GM19395 (cell line): ENCODE data around the gene SNRK.
"Not testable (repeated sequence)": the region's sequence is repeated elsewhere in the genome, so short reads cannot be mapped to it uniquely, and the experiment has no call there.

Experiments used
- ATAC-seq: cut with Tn5 transposase; IDR thresholded peaks from one replicate; pipeline ENCODE4 v1.9.1; 2021; ENCODE audit warnings: mild to moderate bottlenecking, moderate library complexity; ENCODE audit not compliant: unreplicated experiment

Gene SNRK

DNA sequence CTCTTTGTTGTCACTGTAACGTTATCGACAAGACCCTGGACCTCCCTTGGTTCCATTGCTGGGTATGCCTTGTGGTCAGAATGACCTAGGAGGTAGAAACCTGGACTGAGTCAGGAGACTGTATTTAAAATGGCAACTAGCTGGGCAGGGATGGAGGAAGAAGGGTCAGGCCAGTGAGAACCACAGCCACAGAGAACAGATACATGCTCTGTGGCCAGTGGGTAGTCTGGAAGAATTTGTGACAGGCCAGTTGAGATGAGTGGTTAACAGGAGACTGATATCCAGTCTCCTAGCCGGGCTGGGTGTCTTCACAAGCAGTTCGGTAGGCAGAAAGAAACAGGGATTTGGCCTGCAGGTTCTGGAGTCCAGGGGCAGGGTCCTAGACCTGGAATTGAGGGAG, 58.9 kb downstream of the SNRK start:
- ATAC-seq = no peak

DNA sequence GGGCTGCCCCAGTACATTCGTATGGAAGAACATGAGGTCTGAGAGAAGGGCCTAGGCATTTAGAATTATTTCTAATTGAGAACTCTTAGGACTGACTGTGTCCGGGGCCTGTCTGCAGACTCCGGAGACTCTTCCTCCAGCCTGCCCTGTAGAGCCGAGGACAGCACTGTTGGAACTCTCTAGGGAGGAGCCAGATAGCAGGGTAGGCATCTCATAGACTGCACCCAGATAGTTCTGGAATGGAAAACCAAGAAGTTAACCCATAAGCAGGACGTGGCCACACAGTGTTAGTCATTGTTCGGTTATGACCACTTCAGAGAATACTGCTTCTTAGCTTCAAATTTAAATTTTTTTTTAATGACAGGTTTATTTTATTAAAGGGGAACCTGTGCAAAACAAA, 59.5 kb downstream of the SNRK start:
- ATAC-seq = no peak

DNA sequence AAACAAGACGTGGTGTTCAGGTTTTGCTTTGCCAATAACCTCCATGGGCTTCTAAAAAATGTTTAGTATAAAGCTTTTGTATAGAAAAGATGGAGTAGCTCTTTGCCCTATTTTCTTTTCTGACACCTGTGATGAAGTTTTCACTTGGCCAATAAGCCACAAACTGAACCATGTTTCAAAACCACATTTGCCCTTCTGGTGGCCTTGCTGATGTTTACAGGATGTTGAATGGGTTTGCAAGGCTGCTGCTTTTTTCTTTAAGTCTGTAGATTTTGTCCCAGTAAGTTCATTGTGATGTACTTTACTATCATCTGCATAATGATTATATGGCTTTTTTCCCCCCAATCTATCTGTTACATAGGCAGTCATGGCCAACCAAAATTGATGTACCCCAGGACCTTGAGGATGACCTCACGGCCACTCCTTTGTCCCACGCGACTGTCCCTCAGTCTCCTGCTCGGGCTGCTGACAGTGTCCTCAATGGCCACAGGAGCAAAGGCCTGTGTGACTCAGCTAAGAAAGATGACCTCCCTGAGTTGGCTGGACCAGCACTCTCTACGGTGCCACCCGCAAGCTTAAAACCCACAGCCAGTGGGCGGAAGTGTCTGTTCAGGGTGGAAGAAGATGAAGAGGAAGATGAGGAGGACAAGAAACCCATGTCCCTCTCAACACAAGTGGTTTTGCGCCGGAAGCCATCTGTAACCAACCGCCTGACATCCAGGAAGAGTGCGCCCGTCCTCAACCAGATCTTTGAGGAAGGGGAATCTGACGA, 60.8 kb downstream of the SNRK start:
- ATAC-seq = no peak

DNA sequence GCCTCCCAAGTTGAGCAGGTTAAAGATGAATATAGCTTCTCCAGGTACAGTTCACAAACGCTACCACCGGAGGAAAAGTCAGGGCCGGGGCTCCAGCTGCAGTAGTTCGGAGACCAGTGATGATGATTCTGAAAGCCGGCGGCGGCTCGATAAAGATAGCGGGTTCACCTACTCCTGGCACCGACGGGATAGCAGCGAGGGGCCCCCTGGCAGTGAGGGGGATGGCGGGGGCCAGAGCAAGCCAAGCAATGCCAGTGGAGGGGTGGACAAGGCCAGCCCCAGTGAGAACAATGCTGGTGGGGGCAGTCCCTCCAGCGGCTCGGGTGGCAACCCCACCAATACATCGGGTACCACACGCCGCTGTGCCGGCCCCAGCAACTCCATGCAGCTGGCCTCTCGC, 61.4 kb downstream of the SNRK start:
- ATAC-seq = no peak

DNA sequence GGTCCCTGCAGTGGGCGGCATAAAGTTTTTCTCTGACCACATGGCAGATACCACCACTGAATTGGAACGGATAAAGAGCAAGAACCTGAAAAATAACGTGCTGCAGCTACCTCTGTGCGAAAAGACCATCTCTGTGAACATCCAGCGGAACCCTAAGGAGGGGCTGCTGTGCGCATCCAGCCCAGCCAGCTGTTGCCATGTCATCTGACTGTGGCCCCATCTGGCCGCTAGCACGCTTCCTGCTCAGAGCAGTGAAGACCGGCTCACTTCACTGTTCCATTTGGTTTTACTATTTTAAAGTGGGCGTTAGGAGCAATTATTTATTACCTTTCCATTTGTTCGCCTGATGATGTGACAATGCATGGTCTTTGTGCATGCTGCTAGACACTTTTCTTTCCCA, 62.0 kb downstream of the SNRK start:
- no peak for ATAC-seq

DNA sequence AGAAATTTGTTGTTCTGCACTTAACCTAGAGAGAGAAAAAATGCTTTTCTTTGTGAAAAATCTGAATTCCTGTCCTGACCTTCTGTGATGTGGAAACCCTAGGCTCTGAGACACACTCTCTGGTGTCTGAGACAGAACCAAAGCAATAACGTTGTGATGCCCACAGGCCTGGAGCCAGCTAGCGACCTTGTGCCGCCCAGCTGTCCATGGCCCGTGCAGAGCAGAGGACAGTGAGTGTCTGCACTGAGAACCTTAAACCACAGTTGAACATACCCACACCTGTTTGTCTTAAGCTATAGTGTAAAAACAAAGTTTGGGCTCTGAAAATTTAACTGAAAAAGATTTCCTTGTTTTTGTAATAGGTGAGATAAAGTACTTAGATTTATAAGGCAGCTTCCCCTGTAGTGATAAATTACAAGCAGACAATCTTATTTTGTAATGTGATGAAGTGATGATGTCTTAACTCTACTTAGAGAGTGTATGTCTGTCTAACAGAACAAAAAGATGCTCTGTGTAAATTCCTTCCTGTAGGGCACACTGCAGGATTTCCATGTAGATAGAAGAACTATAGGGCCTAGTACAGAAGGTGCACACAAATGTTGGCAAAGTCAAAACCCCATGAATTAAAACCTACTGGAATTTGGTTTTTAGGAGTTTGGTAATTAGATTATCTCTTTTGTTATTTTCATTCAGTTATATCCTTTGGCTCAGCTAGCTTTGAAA, 62.7 kb downstream of the SNRK start:
- ATAC-seq = no peak

DNA sequence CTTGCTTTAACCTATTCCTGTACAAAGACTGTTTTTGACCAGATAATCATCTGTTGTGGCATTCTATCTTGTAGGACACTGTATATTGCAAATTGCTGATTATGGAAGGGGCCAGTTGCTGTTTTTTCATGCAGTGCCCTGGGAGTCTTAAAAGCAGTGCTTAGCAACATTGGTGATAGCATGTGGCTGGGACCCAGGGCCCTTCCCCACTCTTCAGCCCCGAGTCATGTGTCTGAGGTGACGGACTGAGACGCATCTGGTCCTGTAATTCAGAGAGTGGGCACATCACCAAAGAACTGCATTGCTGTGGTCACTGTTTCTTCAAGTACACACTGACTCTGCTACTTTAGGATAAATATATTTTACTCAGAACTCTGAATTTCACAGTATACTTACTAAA, 63.4 kb downstream of the SNRK start:
- ATAC-seq = no peak

DNA sequence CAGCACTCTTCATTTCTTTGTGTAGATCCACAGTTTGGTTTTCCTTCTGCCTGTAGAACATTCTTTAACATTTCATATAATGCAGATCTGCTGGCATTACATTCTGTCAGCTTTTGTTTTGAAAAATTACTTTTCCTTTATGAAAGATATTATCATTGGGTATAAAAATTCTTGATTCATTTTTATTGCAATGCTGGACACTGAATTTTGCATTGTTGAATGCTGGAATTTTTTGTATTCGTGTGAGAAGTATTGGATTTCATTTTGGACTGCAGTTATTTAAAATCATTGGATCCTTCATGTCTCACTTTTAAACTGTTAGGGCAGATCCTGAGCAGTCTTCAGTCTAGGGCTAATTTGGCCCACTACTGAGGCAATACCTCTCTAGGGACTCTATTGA, 67.1 kb downstream of the SNRK start:
- no peak for ATAC-seq

DNA sequence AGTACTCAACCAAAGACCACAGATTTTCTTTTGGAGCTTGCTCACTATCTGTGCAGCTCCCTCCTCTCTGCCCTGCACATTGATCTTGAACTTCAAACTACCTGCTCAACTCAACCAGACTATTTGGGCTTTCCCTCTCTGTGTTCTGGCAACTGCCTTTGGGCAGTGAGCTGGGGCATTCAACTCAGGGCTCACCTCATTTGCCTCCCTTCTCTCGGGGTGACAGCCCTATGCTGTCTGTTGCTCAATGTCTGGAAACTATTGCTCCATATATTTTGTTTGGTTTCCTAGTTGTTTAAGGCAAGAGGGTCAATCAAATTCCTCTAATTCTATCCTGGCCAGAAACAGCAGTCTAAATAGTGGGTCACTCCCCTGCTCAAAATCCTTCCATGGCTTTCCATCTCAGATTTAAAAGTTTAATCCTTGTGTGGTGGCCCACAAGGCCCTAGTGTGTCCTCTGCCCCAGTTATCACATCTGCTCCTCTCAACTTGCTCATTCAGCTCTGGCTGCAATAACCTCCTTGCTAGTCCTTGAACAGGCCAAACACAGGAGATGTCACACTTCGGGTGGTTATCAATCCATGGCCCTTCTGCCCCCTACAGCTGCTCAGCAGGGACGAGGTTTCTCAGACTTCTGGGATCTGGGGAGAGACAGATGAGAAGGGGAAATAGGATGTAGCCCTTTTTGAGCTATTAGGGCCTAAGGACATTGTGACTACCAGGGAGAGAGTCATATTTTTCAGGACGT, 67.8 kb downstream of the SNRK start:
- ATAC-seq = no peak

DNA sequence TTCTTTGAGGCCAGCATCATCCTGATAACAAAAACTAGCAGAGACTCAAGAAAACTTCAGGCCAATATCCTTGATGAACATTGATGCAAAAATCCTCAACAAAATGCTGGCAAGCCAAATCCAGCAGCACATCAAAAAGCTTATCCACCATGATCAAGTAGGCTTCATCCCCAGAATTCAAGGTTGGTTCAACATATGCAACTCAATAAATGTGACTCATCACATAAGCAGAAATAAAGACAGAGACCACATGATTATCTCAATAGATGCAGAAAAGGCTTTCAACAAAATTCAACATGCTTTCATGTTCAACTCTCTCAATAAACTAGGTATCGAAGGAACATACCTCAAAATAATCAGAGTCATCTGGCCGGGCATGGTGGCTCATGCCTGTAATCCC, 69.7 kb downstream of the SNRK start:
- ATAC-seq = not testable (repeated sequence)

DNA sequence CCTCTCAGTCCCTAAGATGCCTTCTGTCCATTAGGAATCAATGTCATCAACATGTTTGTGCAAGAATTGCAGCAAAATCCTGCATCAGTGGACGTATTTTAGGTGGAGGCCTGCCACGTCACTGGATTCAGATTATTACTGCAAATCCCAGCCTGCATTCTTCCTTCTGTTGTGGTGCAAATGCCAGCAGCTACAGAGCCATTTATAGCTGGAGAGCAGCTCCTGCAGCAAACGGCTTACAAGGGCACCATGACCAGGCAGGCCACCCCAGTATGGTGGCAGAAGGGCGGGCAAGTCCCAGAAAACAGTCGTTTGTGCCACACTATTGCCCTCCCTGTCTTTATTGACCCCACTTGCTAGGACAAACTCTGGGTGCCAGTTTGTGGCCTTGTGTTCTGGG, 74.7 kb downstream of the SNRK start:
- no peak for ATAC-seq

DNA sequence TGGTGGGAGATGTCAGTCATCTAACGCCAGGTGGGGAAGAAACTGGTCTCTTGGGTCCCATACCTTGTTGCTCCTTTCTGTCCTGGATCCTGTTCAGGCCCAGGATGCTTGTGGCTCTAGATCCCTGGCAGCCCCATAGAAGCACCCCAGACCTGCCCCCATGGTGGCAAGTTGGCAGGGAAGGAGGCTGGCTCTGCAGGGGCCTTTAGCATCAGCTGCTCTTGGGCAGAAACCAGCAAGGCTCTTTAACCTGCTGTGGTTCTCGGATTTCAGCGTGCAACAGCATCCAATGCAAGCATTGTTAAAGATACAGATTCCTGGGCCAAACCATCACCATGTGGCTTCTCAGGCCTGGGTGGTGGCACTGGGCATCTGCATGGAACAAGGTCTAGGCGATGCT, 75.8 kb downstream of the SNRK start:
- ATAC-seq = no peak

DNA sequence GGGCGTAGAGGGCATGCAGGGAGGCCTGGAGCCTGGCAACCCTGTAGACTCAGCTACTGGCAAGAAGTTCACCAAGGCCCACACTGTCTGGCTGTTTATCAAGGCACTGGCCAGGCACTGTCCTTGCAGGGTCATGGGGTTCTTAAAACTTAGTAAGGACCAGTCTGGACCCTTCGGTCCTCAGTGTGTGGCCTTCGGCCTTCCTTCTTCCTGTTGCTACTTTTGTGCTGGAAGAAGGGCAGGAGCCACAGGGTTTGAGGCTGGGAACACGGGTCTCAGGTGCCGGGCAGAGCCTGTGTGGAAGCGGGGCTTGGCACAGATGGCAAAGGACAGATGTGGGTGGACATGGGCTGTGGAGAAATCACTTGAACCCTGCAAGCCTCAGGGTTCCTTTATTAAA, 76.6 kb downstream of the SNRK start:
- ATAC-seq = no peak

DNA sequence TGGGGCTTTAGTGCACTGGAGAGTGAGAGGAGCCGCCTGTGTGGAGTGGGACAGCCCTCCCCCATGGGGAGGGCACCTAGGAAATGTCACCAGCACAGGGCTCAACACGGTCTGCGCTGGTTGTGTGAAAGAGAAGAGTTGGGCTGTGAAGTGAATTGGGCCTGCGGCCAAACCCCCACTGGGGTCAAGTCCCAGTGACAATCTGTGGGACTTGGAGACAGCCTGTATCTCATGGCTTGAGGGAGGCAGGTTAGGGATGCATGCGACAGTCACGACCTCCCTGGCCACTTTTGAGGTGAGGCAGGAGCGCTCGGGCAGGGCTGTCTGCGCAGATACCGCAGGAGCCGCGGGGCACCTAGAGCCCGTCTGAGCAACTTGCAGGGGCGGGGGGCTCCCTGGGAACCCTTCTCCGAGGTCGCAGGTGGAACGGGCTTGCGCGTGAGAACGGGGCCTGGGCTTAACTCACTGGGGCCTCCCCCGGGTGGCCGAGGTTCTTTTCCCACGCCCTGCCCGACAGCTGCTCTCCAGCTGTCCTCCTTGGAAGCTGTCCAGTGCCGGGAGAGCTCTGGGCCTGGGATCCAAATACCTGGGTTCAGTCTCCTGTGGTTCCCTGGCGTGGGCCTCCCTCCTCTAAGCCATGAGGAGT, 77.4 kb downstream of the SNRK start:
- ATAC-seq = no peak

DNA sequence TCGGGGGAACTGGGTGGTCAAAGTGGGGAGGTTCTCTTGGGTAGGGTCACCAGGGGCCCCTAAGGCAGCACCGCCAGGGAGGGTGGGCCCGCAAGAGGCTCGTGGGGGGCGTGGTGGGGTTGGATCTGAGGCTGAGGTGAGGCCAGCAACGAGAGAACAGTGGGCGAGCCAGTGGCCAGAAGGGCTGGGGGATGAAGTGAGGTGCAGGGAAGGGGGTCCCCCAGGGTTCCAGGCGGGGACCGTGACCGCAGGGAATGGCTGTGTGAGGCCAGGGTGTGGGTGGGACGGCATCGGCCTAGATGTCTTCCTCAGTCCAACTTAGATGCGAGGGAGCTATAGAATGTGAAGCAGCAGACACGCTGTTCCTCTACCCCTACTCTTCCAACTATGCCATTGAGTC, 78.2 kb downstream of the SNRK start:
- no peak for ATAC-seq

DNA sequence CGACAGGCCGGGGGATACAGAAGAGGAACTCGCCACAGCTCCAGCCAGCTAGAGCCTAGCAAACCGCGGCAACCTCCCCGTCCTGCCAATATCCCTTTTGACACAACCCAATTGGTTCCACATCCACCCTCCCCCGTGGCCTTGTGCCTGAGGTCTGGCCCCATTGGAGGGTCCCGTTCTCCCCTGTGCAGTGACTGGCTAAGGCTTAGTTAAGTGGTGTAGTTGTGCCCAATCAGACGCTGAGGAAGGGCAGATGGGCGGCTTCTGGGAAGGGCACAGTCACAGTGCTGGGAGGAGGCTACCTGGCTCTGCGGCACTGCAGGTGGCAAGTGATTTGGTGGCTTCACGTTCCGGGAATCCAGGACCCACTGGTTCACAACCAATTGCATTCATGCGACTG, 78.6 kb downstream of the SNRK start:
- ATAC-seq = no peak

DNA sequence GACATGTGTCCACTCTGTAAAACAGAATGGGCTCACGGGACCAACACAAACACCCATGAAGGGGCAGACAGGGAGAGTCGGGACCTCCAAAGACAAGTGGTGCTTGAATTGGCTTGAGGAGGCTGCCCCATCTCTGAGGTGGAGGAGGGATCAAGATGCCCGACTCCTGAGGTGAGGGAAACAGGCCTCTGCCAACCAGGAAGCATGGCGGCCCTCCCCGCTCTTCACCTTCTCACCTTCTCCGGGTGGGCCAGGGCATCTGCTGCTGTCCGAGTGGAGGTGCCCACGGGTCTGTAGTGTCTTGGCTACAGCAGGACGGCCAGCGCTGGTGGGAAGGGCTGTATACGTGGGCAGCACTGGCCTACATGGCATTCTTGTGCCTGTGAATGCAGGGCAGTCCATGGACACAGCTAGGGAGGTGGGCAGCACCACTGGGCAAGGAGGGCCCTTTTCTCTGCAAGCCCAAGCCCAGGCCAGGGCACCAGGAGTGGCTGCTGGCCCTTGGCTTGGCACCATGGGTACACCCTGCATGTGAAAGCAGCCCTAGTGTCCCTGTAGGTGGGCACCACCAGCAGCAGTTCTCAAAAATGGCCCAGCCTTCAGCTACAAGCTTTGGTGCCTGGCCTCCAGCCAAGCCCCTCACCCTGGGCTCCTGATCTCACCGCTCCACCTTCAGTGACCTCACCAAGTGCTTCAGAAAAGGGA, 79.4 kb downstream of the SNRK start:
- ATAC-seq = no peak

DNA sequence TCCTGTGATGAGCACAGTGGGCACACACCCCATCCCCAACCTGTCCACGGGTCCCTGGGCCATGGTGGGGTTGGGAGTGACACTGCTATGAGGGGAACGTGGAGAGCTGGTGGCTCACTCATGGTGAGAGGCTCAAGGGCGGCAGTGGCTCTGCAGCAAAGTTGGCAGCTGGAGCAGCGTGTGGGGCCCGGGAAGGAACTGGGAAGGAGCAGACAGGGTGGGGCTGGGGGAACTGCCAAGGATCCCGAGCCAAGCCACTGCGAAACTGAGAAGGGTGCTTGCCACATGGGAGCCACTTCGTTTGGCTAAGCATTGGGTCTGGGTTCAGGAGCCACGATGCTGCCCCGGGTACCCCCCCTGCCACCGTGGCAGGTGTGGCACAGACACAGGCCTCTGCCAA, 80.1 kb downstream of the SNRK start:
- no peak for ATAC-seq

DNA sequence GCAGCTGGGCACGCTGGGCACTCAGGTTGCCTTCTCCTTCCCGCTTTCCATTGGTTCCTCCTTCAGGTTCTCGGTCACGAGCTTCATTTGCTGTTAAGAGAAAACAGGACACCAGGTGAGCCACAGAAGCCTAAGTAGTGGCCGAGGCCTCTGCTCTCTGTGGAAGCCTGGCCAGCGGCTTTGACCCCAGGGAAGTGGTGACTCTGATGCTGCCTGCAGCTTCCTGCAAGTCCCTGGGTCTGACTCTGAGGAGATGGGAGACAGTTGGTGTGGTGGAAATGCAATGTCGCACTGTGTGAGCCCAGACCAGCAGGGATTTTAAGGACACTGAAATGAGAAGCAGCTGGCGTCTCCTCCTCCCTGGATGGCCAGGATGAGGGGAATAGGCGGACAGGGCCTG, 80.5 kb downstream of the SNRK start:
- no peak for ATAC-seq

DNA sequence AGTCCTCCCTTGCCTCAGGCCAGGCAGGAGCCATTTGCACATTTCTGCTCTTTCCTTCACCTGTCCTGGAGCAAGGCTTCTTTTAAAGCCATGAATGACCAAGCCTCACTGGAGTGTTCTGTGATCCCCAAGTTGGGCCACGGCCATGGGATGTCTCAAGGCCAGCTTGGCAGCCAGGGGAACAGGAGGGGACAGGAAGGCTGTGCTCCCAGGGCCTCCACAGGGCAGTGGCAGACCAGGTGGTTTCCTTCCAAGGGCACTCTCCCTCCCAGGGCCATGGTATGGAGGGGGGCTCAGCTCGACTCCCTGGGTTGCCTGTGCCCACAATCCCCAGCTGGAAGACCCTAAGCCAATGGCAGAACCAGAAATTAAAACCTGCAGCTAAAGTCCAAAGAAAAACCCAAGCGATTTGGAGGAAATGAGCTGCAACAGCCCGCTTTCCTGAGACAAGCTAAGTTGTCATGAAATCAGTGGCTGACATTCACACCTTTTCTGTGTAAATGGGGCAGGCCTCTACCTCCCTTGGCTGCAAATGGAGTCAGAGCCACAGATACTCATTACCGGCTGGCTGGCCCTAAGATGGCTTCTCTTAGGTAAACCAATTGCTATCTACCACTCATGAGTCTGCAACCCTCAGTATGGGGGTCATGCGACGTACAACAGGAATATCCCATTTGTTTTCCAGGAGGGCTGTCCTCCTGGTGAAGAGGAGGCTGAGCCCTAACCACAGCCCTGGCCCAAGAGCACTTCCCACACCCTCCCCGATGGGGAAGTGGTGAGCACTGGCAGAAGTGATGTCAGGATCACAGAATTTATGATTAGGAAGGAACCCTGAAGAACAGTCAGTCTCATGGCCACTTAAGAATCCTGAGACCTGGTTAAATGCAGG, 83.3 kb downstream of the SNRK start:
- ATAC-seq = no peak
